Left ventricle myocardium inferior (tissue), 1 donor: ENCODE results near the gene ZAP70. TPM values are rescaled to one million over a fixed set of nuclear protein-coding genes. Genes with fewer than 3 reads are reported as not detected.

Source experiments
- DNase-seq: peaks from one replicate; pipeline ENCODE4 v3.0.0-alpha.2; 2020
- H3K27ac ChIP-seq: fragments of 200-600 bp; replicated peaks from 2 replicates; pipeline ENCODE4 v1.8.0; 2021
- H3K27me3 ChIP-seq: fragments of 200-600 bp; 2 replicates; pipeline ENCODE4 v1.8.0; 2021; ENCODE audit warnings: low read depth
- H3K36me3 ChIP-seq: fragments of 200-600 bp; 2 replicates; pipeline ENCODE4 v1.8.0; 2021
- H3K4me1 ChIP-seq: fragments of 200-600 bp; 2 replicates; pipeline ENCODE4 v1.8.0; 2021
- H3K4me3 ChIP-seq: fragments of 200-600 bp; 2 replicates; pipeline ENCODE4 v1.8.0; 2021; ENCODE audit warnings: mild to moderate bottlenecking, moderate library complexity
- H3K9me3 ChIP-seq: fragments of 200-600 bp; replicated peaks from 2 replicates; pipeline ENCODE4 v1.8.0; 2021
- CTCF ChIP-seq: fragments of 200-600 bp; IDR thresholded peaks from 2 replicates; pipeline ENCODE4 v1.8.0; 2021; ENCODE audit warnings: antibody characterized with exemption, mild to moderate bottlenecking, borderline replicate concordance
- intact Hi-C: fragments of 100-400 bp; cut with micrococcal nuclease; formaldehyde crosslinking; loops from one replicate; pipeline ENCODE4 v1.11.0; 2022
- long read RNA-seq: library from polyadenylated mRNA; unstranded; transcript quantifications from one replicate; pipeline ENCODE4 v2.0.0, GENCODE V29; 2021
- total RNA-seq: library from RNA; stranded (reverse); fragmentation: NEBNext Ultra II Directional; extraction: Animal tissue kit (Norgen Biotek cat#: 25700); gene quantifications from one replicate; pipeline ENCODE4 v1.2.1, GENCODE V29; 2021
- donor health status: DM: no; HTN: yes; CAD: no; lungs with severe emphysema.

The ZAP70 gene
- 0.55 TPM for total RNA-seq
- long read RNA-seq, partial matches to known transcripts = 0 of 1 reads
- long read RNA-seq, other reads (novel, unspliced or antisense) = 1 of 1 reads

- intact Hi-C loops = no loop called here
- Histone ChIP-seq H3K4me3 (no peak within 1 kb of the TSS), H3K27ac (no peak within 1 kb of the TSS)
Measured at GRCh38 chr2:97713296-97714083, at the start of gene ZAP70. Gene ZAP70, plus strand, starts transcription at chr2:97713576. Its CDS starts 10,461 bp downstream, at chr2:97724037.

GRCh38 chr2:97663626-97663961 is 49.8 kb upstream of the ZAP70 start:
- peaks cover 9% of the 10 kb centered on the region for H3K36me3 ChIP-seq
- peaks cover 40% of the 10 kb centered on the region for H3K4me1 ChIP-seq
- TF ChIP-seq CTCF = no peak
- DNase-seq = no peak
- peak overlapping the region; percentile 99 for H3K27ac ChIP-seq
- intact Hi-C loops = no loop called here
- H3K27me3 ChIP-seq = no peaks in the 10 kb centered on the region
- peak overlapping the region; percentile 81 for H3K4me3 ChIP-seq
- no peaks in the 10 kb centered on the region for H3K9me3 ChIP-seq

More at GRCh38 chr2:97713296-97714083, at the start of gene ZAP70:
- H3K27me3 ChIP-seq = no peaks in the 10 kb centered on the region
- H3K4me1 ChIP-seq = peaks cover 17% of the 10 kb centered on the region
- H3K36me3 ChIP-seq = no peaks in the 10 kb centered on the region
- TF ChIP-seq CTCF = no peak
- DNase-seq = peak; percentile 10
- H3K9me3 ChIP-seq = no peaks in the 10 kb centered on the region

- intact Hi-C loops = no loop called here
- H3K27ac ChIP-seq = peak within 1 kb of the TSS; percentile 99
- peaks cover 4% of the 10 kb centered on the region for H3K36me3 ChIP-seq
- H3K9me3 ChIP-seq = no peaks in the 10 kb centered on the region
- peaks cover 40% of the 10 kb centered on the region for H3K4me1 ChIP-seq
- peak within 1 kb of the TSS; percentile 81 for H3K4me3 ChIP-seq
- DNase-seq = peak; percentile 98
- no peaks in the 10 kb centered on the region for H3K27me3 ChIP-seq
- TF ChIP-seq CTCF = peak; percentile 76
Measured at GRCh38 chr2:97663962-97664635, 49.3 kb upstream of the ZAP70 start, which contains the start of gene ACTR1B. Gene ACTR1B, minus strand, starts transcription at chr2:97664044. Its CDS starts 154 bp downstream, at chr2:97663890.

- no peak for DNase-seq
- peak; percentile 29 for TF ChIP-seq CTCF
- no peaks in the 10 kb centered on the region for H3K27me3 ChIP-seq
- H3K4me3 ChIP-seq = peak overlapping the region; percentile 81
- no peaks in the 10 kb centered on the region for H3K9me3 ChIP-seq
- H3K27ac ChIP-seq = peak overlapping the region; percentile 99
- no peaks in the 10 kb centered on the region for H3K36me3 ChIP-seq
- peaks cover 40% of the 10 kb centered on the region for H3K4me1 ChIP-seq
- intact Hi-C loops = no loop called here
Measured at GRCh38 chr2:97664636-97664970, 48.8 kb upstream of the ZAP70 start.

- Histone ChIP-seq H3K27me3 (no peaks in the 10 kb centered on the region), H3K9me3 (no peaks in the 10 kb centered on the region), H3K36me3 (no peaks in the 10 kb centered on the region), H3K4me1 (peaks cover 8% of the 10 kb centered on the region), H3K4me3 (no peak within 1 kb of the TSS), H3K27ac (no peak within 1 kb of the TSS)
- intact Hi-C loops = no loop called here
- no peak for TF ChIP-seq CTCF
- DNase-seq = no peak
Measured at GRCh38 chr2:97669448-97669847, 43.9 kb upstream of the ZAP70 start, which contains the start of gene C2orf92. Gene C2orf92, plus strand, starts transcription at chr2:97669713. Its CDS starts 76 bp downstream, at chr2:97669789.
